GM18858 (cell line): ENCODE data around the gene PLXNA4.
"Not testable (repeated sequence)": the region's sequence is repeated elsewhere in the genome, so short reads cannot be mapped to it uniquely, and the experiment has no call there.

Experiments
- ATAC-seq: cut with Tn5 transposase; IDR thresholded peaks from one replicate; pipeline ENCODE4 v1.9.1; 2021; ENCODE audit not compliant: unreplicated experiment

Gene PLXNA4

GRCh38 chr7:132187869-132188789 lies 388.1 kb downstream of the PLXNA4 start:
- no peak for ATAC-seq

- ATAC-seq = no peak
These were observed 388.9 kb downstream of the PLXNA4 start for GRCh38 chr7:132187391-132187790.

DNA sequence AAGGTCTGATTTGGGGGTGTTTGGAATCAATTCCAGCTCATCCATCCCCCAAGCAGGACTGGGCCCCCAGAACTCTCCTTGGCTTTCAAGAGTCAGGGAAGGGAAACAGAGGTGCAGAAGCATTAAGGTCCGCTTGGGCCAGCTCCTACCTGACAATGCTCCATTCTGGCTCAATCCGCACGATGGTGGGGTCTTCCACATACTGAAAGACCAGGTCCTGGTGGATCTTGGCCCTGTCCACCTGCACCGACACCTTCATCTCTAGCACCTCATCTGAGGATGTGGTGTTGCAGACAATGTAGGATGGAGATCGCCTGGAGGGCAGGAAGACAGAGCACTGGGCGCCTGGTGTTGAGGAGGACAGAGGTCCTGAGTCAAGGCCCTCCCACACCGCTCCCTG lies 391.1 kb downstream of the PLXNA4 start:
- ATAC-seq = no peak

- ATAC-seq = no peak
These were observed 392.4 kb downstream of the PLXNA4 start for GRCh38 chr7:132183781-132184380.

- ATAC-seq = no peak
These were observed 393.3 kb downstream of the PLXNA4 start for GRCh38 chr7:132182992-132183391.

DNA sequence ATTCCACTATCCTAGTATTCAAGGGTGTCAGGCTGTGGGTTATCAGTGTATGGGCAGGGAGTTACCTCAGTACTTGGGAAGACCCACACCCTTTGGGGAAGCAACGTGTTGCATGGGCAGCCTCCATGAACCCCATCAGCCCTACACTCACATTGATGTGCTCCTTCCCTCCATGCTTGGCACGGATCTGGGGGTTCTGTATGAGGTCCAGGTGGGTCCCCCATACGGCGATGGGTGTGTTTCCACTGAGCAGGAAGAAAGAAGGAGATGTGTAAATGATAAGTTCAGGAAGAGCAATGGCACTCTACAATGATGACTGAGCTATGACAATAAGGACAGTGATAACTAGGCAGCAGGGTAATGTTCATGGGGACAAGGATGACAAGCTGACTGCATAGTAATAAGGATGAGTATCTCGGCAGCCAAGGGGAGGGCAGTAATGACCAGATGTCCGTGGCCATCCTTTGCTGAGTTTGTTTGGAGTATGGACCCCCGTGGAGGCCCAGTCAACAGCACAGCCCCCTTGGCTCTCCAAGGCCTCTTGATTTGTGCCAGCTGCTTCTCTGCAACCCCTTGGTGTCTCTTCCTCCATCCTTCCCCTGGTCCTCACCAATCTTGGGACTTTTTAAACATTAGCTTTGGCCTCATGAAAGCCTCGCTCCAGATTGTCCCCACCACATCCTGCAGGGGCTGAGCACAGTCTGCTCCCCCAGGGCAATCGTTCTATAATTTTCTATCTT lies 394.2 kb downstream of the PLXNA4 start:
- ATAC-seq = no peak

DNA sequence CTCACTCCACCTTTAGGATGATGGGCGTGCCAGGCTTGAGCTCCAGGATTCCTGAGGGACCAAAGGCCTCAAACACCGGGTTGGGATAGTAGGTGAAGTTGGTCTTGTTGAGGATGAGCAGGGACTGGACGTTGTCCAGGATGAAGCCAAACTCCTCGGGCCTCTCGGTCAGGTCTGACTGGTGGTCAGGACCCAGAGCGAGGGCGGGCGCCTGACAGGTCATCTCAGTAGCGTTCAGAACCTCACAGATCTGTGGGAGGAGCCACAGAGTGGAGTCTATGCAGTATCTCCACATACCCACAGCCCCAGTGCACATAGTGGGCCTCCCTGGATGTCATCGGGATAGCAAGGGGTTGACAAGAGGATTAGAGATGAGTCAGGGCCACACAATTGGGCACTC lies 394.9 kb downstream of the PLXNA4 start:
- no peak for ATAC-seq

DNA sequence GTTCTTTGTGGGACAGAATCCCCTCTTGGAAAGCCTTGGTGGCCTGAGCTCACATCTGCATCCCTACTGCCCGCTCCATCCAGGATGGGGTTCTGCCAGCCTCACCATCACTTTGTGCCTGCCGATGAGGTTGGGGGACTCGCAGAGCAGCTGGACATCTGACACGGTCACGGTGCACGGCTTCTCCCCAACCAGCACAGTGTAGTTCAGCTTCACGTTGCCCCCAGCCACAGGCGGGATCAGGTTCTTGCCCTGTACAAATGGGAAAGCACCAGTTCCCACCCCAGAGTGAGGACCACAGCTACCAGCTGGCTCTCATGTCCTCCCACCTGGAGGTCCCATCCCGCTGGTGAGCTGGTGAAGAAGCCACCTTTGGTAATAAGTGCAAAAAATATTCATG lies 395.8 kb downstream of the PLXNA4 start:
- ATAC-seq = no peak

DNA sequence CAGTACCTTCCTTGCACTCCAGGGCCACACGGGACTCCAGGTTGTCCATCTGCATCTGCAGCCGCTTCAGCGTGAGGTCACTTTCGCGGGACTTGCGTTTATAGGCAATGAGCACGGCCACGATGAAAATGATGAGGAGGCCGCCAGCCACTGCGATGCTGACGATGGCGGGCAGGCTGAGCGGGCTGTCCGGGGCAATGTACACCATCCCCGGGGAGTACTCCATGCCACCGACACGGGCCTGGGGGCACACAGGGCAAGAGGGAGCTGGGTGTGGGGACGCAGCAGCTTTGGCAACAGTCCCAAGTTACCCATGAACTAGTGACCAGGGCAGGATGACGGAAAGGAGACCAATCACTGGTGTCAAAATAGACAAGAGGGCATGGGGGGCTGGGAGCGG lies 396.6 kb downstream of the PLXNA4 start:
- ATAC-seq = no peak

GRCh38 chr7:132179080-132179430 lies 397.2 kb downstream of the PLXNA4 start:
- ATAC-seq = no peak

DNA sequence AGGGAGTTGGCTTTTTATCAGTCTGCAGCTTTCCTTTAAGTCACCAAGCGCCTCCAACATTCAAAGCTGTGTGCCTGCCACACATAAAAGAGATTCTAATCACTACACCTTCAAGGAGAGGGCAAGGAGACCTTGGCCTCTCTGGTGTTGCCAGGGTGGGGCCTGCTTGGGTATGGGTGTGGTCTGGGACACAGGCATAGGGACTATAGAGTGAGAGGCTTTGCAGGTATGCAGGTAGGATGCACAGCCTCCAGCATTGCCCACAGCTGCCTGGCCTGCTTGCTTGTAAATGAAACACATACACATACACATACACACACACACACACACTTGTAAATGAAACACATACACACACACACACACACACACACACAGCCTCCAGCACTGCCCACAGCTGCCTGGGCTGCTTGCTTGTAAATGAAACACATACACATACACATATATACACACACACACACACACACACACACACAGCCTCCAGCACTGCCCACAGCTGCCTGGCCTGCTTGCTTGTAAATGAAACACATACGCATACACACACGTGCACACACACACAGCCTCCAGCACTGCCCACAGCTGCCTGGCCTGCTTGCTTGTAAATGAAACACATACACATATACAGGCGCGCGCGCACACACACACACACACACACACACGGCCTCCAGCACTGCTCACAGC lies 397.7 kb downstream of the PLXNA4 start:
- not testable (repeated sequence) for ATAC-seq

DNA sequence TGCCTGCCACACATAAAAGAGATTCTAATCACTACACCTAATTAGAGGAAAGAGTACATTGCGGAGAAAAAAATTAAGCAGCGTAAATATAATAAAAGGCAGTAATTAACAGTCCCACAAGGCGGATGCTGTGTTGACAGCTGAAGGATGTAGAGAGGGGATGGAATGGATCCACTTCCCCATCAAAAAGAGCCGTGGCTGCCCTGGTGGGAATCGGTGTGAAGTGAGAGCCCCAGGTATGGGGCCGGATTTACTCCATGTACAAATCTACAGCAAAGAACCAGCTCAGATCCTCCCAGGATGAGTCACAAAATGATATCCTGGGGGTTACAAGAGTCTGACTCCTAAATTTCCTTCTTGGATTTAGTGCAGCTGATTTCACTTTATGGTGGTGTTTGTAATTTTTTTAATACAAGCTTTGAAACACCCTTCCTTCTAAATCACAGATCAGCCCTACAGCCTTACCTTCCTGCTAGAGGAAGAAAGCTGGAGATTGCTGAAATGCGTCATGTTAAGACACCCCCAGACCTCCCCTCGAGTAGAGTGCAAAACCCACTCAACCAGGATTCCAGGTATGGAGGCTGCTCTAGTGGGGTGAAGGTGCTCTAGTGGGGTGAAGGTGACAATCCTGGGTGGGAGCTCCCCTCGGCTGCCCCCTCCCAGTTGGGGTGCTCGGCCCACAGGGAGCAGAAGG lies 398.4 kb downstream of the PLXNA4 start:
- ATAC-seq = no peak

DNA sequence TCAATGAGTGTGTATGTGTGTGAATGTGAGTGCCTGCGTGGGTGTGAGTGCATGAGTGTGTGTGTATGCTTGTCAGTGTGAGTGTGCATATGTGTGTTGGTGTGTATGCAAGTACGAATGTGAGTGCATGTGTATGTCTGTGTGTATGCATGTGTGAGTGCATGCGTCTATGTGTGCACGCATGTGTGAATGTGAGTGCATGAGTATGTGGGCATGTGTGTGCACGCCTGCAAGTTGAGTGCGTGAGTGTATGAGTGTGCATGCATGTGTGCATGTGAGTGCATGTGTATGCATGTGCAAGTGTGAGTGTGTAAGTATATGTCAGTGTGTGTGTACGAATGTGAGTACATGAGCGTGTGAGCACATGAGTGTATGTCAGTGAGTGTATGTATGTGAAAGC lies 399.6 kb downstream of the PLXNA4 start:
- no peak for ATAC-seq

DNA sequence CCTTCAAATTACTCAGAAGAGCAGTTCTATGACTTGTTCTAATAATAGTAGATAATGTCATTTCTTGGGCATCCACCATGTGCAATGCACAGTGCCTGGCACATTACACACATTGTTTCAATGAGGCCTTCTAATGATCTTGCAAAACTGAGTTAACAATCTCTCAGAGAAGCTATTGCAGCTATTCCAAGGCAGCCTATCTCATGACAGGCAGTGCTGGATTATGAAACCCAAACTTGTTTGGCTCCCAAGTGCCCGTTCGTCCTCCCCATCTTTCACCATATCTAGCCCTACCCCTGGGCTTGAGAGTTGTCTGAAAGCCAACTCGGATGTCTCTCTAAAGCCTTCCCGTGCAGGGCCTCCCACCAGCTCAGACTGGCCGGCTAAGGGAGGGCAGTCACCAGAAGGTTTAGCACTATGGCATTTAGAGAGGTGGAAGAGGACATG lies 405.1 kb downstream of the PLXNA4 start:
- no peak for ATAC-seq

GRCh38 chr7:132169730-132170129 lies 406.5 kb downstream of the PLXNA4 start:
- ATAC-seq = no peak

GRCh38 chr7:132168239-132168638 lies 408.0 kb downstream of the PLXNA4 start:
- ATAC-seq = no peak

DNA sequence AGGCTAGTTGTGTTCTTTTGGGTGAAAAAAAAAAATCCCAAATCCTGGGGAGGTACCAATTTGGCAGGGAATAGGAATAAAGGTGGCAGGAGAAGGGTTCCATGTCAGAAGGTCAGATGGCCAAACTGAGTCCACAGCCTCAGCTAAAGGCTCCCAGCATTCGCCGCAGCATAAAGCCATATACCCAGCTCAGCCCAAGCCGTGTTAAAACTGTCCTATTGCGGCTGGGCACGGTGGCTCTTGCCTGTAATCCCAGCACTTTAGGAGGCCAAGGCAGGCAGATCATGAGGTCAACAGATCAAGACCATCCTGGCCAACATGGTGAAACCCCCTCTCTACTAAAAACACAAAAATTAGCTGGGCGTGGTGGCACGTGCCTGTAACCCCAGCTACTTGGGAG lies 410.6 kb downstream of the PLXNA4 start:
- ATAC-seq = not testable (repeated sequence)

- ATAC-seq = no peak
These were observed 411.6 kb downstream of the PLXNA4 start for GRCh38 chr7:132164558-132165125.

DNA sequence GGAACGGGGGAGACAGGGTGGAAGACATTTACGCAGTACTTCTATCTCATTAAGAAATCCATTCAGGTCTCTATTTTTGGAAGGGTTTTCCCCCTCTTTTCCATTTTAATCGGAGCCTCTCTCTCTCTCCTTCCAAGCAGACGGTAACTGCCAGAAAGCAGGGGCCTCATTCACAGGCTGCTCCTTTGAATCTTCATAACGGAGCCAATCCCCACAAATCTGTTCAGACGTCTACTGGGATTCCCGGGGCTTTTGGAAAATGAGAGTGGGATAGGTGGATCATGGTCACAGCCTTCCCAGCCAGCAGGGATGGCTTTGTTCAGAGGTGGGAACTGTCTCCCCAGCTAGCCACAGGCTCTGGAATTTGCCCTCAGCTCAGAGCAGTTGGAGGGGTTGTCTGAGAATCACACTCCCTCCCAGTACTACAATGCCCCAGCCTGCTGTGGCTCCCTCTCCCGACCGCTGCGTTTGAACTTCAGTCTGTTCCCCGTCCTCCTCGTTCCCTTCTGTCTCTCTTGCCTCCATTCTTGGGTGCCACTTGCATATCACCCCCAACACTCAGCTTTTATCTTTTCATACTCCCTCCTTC lies 413.6 kb downstream of the PLXNA4 start:
- ATAC-seq = no peak

- ATAC-seq = no peak
These were observed 414.3 kb downstream of the PLXNA4 start for GRCh38 chr7:132161976-132162375.
